Mesendoderm (in vitro differentiated cells): ENCODE data around the gene PDE1A.

Experiments
- DNase-seq: peaks from one replicate; pipeline ENCODE4 v3.0.0; 2013
- H2AK5ac ChIP-seq: 2 replicates; pipeline ENCODE4 v1.6.1; 2013; ENCODE audit warnings: low read length, inconsistent platforms
- H2BK120ac ChIP-seq: 2 replicates; pipeline ENCODE4 v1.6.1; 2013; ENCODE audit warnings: low read depth, mild to moderate bottlenecking, low read length, moderate library complexity, mixed read lengths
- H2BK15ac ChIP-seq: replicated peaks from 2 replicates; pipeline ENCODE4 v1.6.1; 2013; ENCODE audit warnings: low read depth, mild to moderate bottlenecking, moderate library complexity
- H2BK5ac ChIP-seq: 2 replicates; pipeline ENCODE4 v1.6.1; 2013; ENCODE audit warnings: low read length, inconsistent platforms
- H3K18ac ChIP-seq: 2 replicates; pipeline ENCODE4 v1.6.1; 2013; ENCODE audit warnings: mild to moderate bottlenecking, low read length, mixed read lengths
- H3K23ac ChIP-seq: one replicate; pipeline ENCODE4 v1.6.1; 2013; ENCODE audit warnings: low read length
- H3K27ac ChIP-seq: 2 replicates; pipeline ENCODE4 v1.5.1; 2013; ENCODE audit warnings: low read depth, mild to moderate bottlenecking, inconsistent platforms, low read length, moderate library complexity
- H3K27me3 ChIP-seq: 2 replicates; pipeline ENCODE4 v1.6.1; 2013; ENCODE audit warnings: low read length, control low read depth, mild to moderate bottlenecking, inconsistent platforms; ENCODE audit not compliant: insufficient read depth, poor library complexity
- H3K36me3 ChIP-seq: 2 replicates; pipeline ENCODE4 v1.6.1; 2013; ENCODE audit warnings: low read length, inconsistent platforms; ENCODE audit not compliant: control insufficient read depth, insufficient read depth
- H3K4ac ChIP-seq: one replicate; pipeline ENCODE4 v1.6.1; 2013; ENCODE audit warnings: low read depth, mild to moderate bottlenecking, low read length, moderate library complexity
- H3K4me1 ChIP-seq: 2 replicates; pipeline ENCODE4 v1.6.1; 2013; ENCODE audit warnings: low read depth, low read length, inconsistent platforms; ENCODE audit not compliant: control insufficient read depth
- H3K4me2 ChIP-seq: 2 replicates; pipeline ENCODE4 v1.6.1; 2013; ENCODE audit warnings: low read length
- H3K4me3 ChIP-seq: 2 replicates; pipeline ENCODE4 v1.5.1; 2013; ENCODE audit warnings: mild to moderate bottlenecking, low read length
- H3K56ac ChIP-seq: one replicate; pipeline ENCODE4 v1.6.1; 2013; ENCODE audit warnings: low read length
- H3K79me1 ChIP-seq: 2 replicates; pipeline ENCODE4 v1.6.1; 2013; ENCODE audit warnings: low read length, inconsistent platforms
- H3K79me2 ChIP-seq: 2 replicates; pipeline ENCODE4 v1.6.1; 2013; ENCODE audit warnings: mild to moderate bottlenecking, low read length; ENCODE audit not compliant: control insufficient read depth, insufficient read depth
- H3K9ac ChIP-seq: 2 replicates; pipeline ENCODE4 v1.6.1; 2013; ENCODE audit warnings: low read length, inconsistent platforms
- H4K5ac ChIP-seq: one replicate; pipeline ENCODE4 v1.6.1; 2013; ENCODE audit warnings: low read length
- H4K8ac ChIP-seq: one replicate; pipeline ENCODE4 v1.6.1; 2013; ENCODE audit warnings: low read depth, mild to moderate bottlenecking, control low read depth, low read length, moderate library complexity
- WGBS: extraction: QIAGEN DNeasy Blood & Tissue Kit; methylation state at CpG from one replicate; pipeline ENCODE4 v1.1.7; 2013; ENCODE audit warnings: low lambda C conversion rate, missing lambda C conversion rate; ENCODE audit not compliant: insufficient coverage; ENCODE audit errors: extremely low coverage; 5-methylcytosine and 5-hydroxymethylcytosine counted together

The PDE1A gene

GRCh38 chr2:182355815-182356214 lies 71.0 kb downstream of the PDE1A start:
- Histone ChIP-seq H3K79me1 (no peaks in the 10 kb centered on the region), H3K4ac (no peak overlapping the region), H3K9ac (no peak overlapping the region), H2BK120ac (no peak overlapping the region), H3K4me3 (no peak overlapping the region), H3K4me2 (no peak overlapping the region), H3K27ac (no peak overlapping the region), H4K5ac (no peak overlapping the region), H2BK15ac (no peak overlapping the region), H2AK5ac (no peak overlapping the region), H2BK5ac (no peak overlapping the region), H3K36me3 (no peaks in the 10 kb centered on the region), H4K8ac (no peak overlapping the region), H3K4me1 (no peaks in the 10 kb centered on the region), H3K56ac (no peak overlapping the region), H3K27me3 (no peaks in the 10 kb centered on the region), H3K23ac (no peak overlapping the region), H3K18ac (no peak overlapping the region), H3K79me2 (no peaks in the 10 kb centered on the region)
- no CpG with 5 or more reads among the region's 1 CpG for WGBS
- DNase-seq = no peak

GRCh38 chr2:182351427-182351826 lies 75.4 kb downstream of the PDE1A start:
- Histone ChIP-seq H3K27ac (no peak overlapping the region), H3K4me1 (no peaks in the 10 kb centered on the region), H3K79me1 (no peaks in the 10 kb centered on the region), H3K9ac (no peak overlapping the region), H3K4me3 (no peak overlapping the region), H3K23ac (no peak overlapping the region), H2BK5ac (no peak overlapping the region), H3K27me3 (no peaks in the 10 kb centered on the region), H2BK15ac (no peak overlapping the region), H3K4ac (no peak overlapping the region), H4K8ac (no peak overlapping the region), H3K18ac (no peak overlapping the region), H2AK5ac (no peak overlapping the region), H3K79me2 (no peaks in the 10 kb centered on the region), H3K56ac (no peak overlapping the region), H3K36me3 (no peaks in the 10 kb centered on the region), H3K4me2 (no peak overlapping the region), H4K5ac (no peak overlapping the region), H2BK120ac (no peak overlapping the region)
- no CpG with 5 or more reads among the region's 4 CpGs for WGBS
- no peak for DNase-seq

- no peaks in the 10 kb centered on the region for H3K27me3 ChIP-seq
- H3K23ac ChIP-seq = no peak overlapping the region
- no peaks in the 10 kb centered on the region for H3K36me3 ChIP-seq
- WGBS = no CpG with 5 or more reads among the region's 2 CpGs
- no peak overlapping the region for H3K27ac ChIP-seq
- no peak overlapping the region for H4K5ac ChIP-seq
- H2BK120ac ChIP-seq = no peak overlapping the region
- H2BK15ac ChIP-seq = no peak overlapping the region
- H3K9ac ChIP-seq = no peak overlapping the region
- no peak overlapping the region for H3K4me2 ChIP-seq
- H3K18ac ChIP-seq = no peak overlapping the region
- no peaks in the 10 kb centered on the region for H3K79me2 ChIP-seq
- H2AK5ac ChIP-seq = no peak overlapping the region
- no peak overlapping the region for H3K4me3 ChIP-seq
- no peak for DNase-seq
- H3K79me1 ChIP-seq = no peaks in the 10 kb centered on the region
- H3K4me1 ChIP-seq = no peaks in the 10 kb centered on the region
- no peak overlapping the region for H3K56ac ChIP-seq
- no peak overlapping the region for H3K4ac ChIP-seq
- no peak overlapping the region for H4K8ac ChIP-seq
- H2BK5ac ChIP-seq = no peak overlapping the region
Measured at GRCh38 chr2:182349268-182349667, 77.6 kb downstream of the PDE1A start.

- Histone ChIP-seq H4K8ac (no peak overlapping the region), H3K27ac (no peak overlapping the region), H4K5ac (no peak overlapping the region), H3K4me1 (no peaks in the 10 kb centered on the region), H3K9ac (no peak overlapping the region), H3K23ac (no peak overlapping the region), H2AK5ac (no peak overlapping the region), H2BK5ac (no peak overlapping the region), H3K18ac (no peak overlapping the region), H3K4me2 (no peak overlapping the region), H3K79me1 (no peaks in the 10 kb centered on the region), H3K4ac (no peak overlapping the region), H2BK15ac (no peak overlapping the region), H3K4me3 (no peak overlapping the region), H3K79me2 (no peaks in the 10 kb centered on the region), H3K56ac (no peak overlapping the region), H3K36me3 (no peaks in the 10 kb centered on the region), H2BK120ac (no peak overlapping the region), H3K27me3 (no peaks in the 10 kb centered on the region)
- WGBS = no CpG with 5 or more reads among the region's 3 CpGs
- no peak for DNase-seq
Measured at GRCh38 chr2:182345384-182345783, 81.5 kb downstream of the PDE1A start.

GRCh38 chr2:182330451-182331305 lies 96.2 kb downstream of the PDE1A start:
- Histone ChIP-seq H2BK5ac (no peak overlapping the region), H3K4me3 (no peak overlapping the region), H3K18ac (no peak overlapping the region), H3K79me2 (no peaks in the 10 kb centered on the region), H3K79me1 (no peaks in the 10 kb centered on the region), H3K27ac (no peak overlapping the region), H3K4ac (no peak overlapping the region), H3K56ac (no peak overlapping the region), H3K27me3 (no peaks in the 10 kb centered on the region), H3K4me2 (no peak overlapping the region), H3K9ac (no peak overlapping the region), H2BK120ac (no peak overlapping the region), H3K36me3 (no peaks in the 10 kb centered on the region), H2BK15ac (no peak overlapping the region), H4K8ac (no peak overlapping the region), H3K23ac (no peak overlapping the region), H3K4me1 (no peaks in the 10 kb centered on the region), H2AK5ac (no peak overlapping the region), H4K5ac (no peak overlapping the region)
- no CpG with 5 or more reads among the region's 5 CpGs for WGBS
- no peak for DNase-seq

- no CpG with 5 or more reads among the region's 4 CpGs for WGBS
- Histone ChIP-seq H3K36me3 (no peaks in the 10 kb centered on the region), H4K8ac (no peak overlapping the region), H3K27me3 (no peaks in the 10 kb centered on the region), H3K79me1 (no peaks in the 10 kb centered on the region), H3K79me2 (no peaks in the 10 kb centered on the region), H3K4me2 (no peak overlapping the region), H3K18ac (no peak overlapping the region), H3K4me3 (no peak overlapping the region), H3K9ac (no peak overlapping the region), H3K56ac (no peak overlapping the region), H3K23ac (no peak overlapping the region), H2BK15ac (no peak overlapping the region), H2BK5ac (no peak overlapping the region), H2BK120ac (no peak overlapping the region), H4K5ac (no peak overlapping the region), H2AK5ac (no peak overlapping the region), H3K4ac (no peak overlapping the region), H3K4me1 (no peaks in the 10 kb centered on the region), H3K27ac (no peak overlapping the region)
- DNase-seq = no peak
Measured at GRCh38 chr2:182324665-182325064, 102.2 kb downstream of the PDE1A start.
